Gastrocnemius medialis (tissue), 4 donors: ENCODE measurements around the gene LOXL3.

ENCODE experiments used
- POLR2A ChIP-seq, 2 donors: fragments of 450-650 bp; IDR thresholded peaks; one replicate each; pipeline ENCODE4 v1.6.1; 2017; ENCODE audit warnings: antibody characterized with exemption in 2 of 2, mild to moderate bottlenecking in 2 of 2, moderate library complexity in 2 of 2
- TF ChIP-seq, protein P1 (sequence below), 5 experiments: fragments of 450-650 bp in 3 of 5; fragments of 200-600 bp in 2 of 5; sonication (generic) in 2 of 5; IDR thresholded peaks in 4 of 5; conservative IDR thresholded peaks in 1 of 5; 1 replicate in 4 of 5; 2 replicates in 1 of 5; pipeline ENCODE4 v1.5.1; 2016 to 2019; ENCODE audit warnings: antibody characterized with exemption in 5 of 5, mild to moderate bottlenecking in 3 of 5, moderate library complexity in 3 of 5

DNA sequence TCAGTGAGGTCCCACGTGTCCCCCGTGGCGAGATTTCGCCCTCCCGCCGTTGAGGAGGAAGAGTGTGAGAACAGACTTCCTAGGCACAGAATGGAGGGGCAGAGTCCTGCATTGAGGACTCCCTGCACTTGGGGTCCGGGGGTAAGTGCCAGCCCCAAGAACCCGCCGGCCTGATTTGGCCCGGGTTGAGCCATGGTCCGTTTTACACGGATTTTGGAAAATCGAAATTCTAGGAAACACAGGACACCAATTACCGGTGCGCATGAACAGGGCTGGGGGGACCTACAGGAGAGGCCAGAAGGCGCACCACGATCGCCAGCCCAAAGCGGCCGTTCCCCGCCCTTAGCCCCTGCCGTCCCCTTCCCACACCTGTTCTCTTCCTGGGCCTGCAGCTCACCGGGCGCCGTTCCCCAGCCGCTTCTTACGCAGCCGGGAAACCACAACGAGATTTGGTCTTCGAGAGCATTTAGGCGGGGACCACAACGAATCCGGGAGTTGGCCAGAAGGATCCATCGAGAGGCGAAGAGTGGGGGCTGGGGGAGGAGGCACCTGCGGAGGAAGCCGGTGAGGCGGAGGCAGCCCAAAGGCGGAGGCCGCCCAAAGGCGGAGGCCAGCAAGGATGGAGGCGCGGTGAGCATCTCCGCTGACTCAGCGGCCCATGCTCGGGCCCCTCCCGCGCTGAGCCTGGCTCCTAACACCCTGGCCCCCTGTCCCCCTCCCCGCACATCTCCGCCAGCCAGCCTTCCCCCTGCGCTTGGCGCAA, 40.0 kb downstream of the LOXL3 start:
- TF ChIP-seq, protein P1, sequence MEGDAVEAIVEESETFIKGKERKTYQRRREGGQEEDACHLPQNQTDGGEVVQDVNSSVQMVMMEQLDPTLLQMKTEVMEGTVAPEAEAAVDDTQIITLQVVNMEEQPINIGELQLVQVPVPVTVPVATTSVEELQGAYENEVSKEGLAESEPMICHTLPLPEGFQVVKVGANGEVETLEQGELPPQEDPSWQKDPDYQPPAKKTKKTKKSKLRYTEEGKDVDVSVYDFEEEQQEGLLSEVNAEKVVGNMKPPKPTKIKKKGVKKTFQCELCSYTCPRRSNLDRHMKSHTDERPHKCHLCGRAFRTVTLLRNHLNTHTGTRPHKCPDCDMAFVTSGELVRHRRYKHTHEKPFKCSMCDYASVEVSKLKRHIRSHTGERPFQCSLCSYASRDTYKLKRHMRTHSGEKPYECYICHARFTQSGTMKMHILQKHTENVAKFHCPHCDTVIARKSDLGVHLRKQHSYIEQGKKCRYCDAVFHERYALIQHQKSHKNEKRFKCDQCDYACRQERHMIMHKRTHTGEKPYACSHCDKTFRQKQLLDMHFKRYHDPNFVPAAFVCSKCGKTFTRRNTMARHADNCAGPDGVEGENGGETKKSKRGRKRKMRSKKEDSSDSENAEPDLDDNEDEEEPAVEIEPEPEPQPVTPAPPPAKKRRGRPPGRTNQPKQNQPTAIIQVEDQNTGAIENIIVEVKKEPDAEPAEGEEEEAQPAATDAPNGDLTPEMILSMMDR (IDR thresholded peaks at IDR 0.05 in 4 of 5, conservative IDR thresholded peaks at IDR 0.05 in 1 of 5): no peak
- no peak for TF ChIP-seq POLR2A (IDR thresholded peaks at IDR 0.05)
